AG20443 (cell line): ENCODE measurements around the gene AMER2.

Experiments used
- DNase-seq: peaks from one replicate; pipeline ENCODE4 v3.0.0; 2012; ENCODE audit warnings: low spot score, mixed read lengths

AMER2 gene, protein sequence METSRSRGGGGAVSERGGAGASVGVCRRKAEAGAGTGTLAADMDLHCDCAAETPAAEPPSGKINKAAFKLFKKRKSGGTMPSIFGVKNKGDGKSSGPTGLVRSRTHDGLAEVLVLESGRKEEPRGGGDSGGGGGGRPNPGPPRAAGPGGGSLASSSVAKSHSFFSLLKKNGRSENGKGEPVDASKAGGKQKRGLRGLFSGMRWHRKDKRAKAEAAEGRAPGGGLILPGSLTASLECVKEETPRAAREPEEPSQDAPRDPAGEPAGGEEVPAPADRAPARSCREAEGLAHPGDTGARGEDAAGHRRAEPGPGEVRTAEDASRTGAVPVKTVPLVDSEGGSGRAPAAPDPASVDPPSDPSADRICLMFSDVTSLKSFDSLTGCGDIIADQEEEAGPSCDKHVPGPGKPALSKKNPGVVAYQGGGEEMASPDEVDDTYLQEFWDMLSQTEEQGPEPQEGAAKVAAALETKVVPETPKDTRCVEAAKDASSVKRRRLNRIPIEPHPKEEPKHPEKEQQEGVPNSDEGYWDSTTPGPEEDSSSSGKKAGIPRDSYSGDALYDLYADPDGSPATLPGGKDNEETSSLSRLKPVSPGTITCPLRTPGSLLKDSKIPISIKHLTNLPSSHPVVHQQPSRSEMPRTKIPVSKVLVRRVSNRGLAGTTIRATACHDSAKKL

DNA sequence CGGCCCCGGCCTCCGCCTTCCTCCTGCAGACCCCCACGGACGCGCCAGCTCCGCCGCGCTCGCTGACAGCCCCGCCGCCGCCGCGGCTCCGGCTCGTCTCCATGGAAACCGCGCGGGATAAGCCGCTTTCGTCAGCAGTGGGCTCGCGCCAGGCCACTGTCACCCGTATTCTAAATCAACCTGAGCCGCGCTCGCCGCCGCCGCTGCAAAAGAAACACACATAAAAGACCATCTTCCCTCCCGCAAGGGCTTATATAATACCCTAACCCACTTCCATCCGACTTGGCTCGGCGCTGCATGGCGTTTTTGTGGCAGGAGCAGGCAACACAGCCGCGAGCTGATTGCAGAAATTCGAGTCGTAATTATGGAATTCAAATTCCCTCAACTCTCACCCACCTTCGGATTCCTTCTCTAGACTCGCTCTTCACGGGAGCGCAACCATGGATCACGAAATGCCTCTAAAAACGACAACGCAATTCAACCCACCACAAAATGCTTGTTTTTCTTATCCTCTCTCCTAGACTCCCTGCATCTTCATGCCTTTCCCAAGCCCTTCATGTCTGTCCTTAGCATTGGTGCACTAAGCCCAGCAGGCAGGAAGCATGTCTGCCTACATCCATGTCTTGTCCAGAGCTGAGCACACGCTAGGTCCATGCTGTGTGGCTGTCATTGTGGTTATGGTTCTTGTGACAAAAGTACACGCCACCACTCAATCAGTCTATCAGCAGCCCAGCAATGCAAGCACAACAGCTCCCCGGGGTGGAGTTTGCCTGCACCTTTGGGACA is at the start of gene AMER2:
TSS of gene AMER2 (minus strand) at position 772 of the 786 bp plus-strand sequence. CDS start at position 103, 669 bp downstream.
- DNase-seq: peak; percentile 58

DNA sequence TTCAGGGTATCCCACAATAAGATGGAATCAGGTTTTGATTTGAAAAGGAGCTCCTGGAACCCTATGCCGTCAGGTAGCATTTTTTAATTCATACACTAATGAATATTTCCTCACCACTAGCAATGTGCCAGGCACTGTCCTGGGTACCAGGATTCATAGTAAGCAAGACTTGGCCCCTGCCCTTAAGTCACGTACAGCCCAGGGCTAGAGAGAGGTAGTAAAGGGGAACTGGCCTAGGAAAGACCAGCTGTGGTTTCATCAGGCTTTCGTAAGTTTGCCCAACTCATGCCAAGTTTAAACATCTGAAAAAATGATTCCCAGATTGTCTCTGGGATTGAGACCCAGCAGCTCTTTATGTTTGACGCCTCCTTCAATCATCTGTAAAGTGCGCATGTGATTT is 45.9 kb upstream of the AMER2 start:
- no peak for DNase-seq

GRCh38 chr13:25217023-25217885 is 45.2 kb upstream of the AMER2 start:
- no peak for DNase-seq

- DNase-seq: no peak
Measured at GRCh38 chr13:25215253-25215575, 43.1 kb upstream of the AMER2 start.

DNA sequence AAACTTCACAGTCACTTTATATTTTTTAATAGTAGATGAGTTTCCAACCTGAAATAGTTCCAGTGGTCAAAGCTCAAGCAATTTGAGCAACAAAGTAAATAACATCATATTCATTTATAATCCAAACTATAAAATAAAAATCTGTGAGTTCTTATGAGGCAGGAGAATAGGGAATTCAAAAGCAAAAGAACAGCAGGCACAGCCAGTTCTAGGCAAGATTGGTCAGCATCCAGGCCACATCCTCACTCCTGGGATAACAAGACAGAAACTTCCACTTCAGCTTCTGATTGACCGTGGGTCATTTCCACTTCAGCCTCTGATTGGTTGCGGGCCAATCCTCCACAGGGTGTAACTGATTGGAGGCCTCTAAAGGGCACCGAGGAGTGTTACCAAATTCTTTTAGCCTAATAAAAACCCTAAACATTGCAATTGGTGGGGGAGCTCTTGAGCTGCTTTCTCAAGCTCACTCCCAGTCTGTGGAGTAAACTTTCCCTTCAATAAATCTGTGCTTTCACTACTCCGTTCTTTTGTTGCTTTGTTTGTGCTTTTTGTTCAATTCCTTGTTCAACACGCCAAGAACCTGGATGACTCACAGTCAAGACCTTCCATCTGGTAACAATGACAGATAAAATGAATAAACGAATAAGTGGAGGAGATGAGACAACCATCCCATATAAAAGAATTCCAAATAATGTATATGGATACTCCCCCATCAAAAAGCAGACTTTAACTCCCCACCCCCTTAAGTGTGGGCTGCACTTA is 42.6 kb upstream of the AMER2 start:
- DNase-seq: peak; percentile 29

- DNase-seq: peak; percentile 55
Measured at GRCh38 chr13:25213715-25214114, 41.6 kb upstream of the AMER2 start.

- DNase-seq: peak; percentile 37
Measured at GRCh38 chr13:25210842-25211569, 38.9 kb upstream of the AMER2 start.

- DNase-seq: no peak
Measured at GRCh38 chr13:25207291-25207810, 35.3 kb upstream of the AMER2 start.

- DNase-seq: no peak
Measured at GRCh38 chr13:25204863-25205262, 32.8 kb upstream of the AMER2 start.

DNA sequence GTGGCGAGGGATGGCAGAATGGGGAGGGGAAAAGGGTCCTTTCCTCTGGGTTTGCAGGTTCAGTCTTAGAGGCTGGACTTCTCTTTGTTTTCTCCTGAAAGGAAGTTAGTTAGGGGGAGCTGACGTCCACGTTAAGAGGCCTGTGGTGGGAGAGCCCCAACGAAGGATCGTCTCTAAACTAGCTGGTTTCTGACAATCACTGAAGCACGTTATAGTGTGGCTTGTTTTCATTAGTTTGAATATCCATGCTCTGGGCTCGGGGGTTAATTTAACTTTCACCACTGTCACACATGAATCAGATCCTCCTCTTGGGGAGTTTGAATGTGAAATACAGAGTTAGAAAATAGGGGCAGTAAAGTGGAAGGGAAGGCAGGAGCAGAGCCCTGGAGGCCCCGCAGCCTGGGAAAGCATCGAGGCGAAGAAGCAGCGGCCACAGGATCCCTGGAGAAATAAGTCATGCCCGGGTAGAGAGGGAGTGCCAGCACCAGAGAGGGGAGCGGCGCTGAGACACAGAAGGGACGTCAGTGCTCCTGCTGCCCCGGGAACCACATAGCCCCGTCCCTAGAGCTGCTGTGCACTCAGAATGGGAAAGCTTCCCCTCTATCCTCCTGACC is 31.1 kb upstream of the AMER2 start:
- peak; percentile 53 for DNase-seq

- no peak for DNase-seq
Measured at GRCh38 chr13:25200783-25201182, 28.7 kb upstream of the AMER2 start.

DNA sequence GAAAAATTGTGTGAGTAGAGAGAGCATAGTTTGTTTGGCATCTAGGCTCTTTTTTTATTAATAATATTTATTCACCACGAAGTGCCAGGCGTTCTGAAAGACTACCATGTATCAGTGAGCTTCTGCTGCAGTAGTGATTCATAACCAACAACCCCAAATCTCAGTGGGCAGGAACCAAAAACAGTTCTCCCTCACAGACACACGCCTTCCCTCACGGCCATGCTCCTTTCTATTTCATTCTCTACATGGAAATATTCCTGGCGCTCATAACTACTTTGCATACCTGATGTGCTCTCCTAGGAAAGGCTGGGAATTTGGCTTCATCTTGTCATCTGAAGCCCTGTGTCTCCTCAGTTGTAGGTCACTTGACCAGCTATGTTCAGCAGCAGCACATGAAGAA is 26.6 kb upstream of the AMER2 start:
- no peak for DNase-seq

GRCh38 chr13:25196971-25197370 is 24.9 kb upstream of the AMER2 start:
- DNase-seq: no peak

DNA sequence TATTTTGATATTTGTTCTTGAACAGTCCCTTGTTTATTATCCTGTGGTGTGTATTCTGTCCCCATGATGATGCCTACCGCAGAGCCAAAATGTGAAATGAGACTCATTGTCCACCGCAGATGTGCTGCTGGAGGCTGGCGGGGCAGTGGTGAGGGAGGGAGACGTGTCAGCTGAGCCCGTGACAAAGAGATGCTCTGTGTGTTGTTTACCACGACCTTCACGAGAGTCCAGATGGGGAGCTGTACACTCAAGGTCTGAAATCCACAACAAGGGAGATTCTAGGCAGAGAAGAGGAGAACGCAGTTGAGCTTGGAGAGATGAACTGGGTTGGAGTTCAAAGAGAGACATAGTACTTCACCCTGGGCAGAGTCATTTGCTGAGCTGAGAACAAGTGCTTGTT is 20.8 kb upstream of the AMER2 start:
- DNase-seq: no peak

GRCh38 chr13:25192489-25192888 is 20.4 kb upstream of the AMER2 start:
- DNase-seq: no peak

DNA sequence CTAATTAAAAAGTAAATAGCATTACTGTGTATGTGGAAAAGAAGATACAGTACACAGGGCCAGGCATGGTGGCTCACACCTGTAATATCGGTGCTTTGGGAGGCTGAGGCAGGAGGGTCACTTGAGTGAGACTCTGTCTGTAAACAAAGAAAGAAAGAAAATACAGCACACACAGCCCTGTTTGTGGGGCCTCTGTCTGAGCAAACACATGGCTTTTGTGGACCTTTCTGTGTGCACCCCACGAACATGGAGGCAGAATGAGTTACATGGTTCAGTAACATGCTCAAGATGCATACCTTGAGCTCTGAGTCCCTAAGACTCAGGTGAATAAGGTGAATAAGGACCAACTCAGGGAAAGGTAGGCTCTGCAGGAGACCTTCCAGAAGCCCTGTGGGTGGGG is 20.0 kb upstream of the AMER2 start:
- no peak for DNase-seq

GRCh38 chr13:25190771-25191170 is 18.7 kb upstream of the AMER2 start:
- DNase-seq: no peak

- no peak for DNase-seq
Measured at GRCh38 chr13:25190256-25190655, 18.2 kb upstream of the AMER2 start.

- DNase-seq: no peak
Measured at GRCh38 chr13:25187596-25187995, 15.5 kb upstream of the AMER2 start.

- no peak for DNase-seq
Measured at GRCh38 chr13:25186187-25186586, 14.1 kb upstream of the AMER2 start.
